Measurements from ENCODE around the gene TNNT1.

TNNT1 gene

GRCh38 chr19:55149078-55150003 lies at the start of gene TNNT1:
Gene TNNT1 (minus strand): TSS chr19:55149206. CDS start chr19:55147157, 2,049 bp downstream.
- Histone ChIP-seq H3K36me3 (ENCODE audit: insufficient read depth, low read length) (peaks cover 11% of the 10 kb centered on the region), H3K9ac (ENCODE audit: insufficient read length) (no peak within 1 kb of the TSS), H3K27ac (0 out of 2 replicates have a peak within 1 kb of the TSS, but pooled peaks have one; percentile 5), H3K4me3 (peak within 1 kb of the TSS; percentile 5; the same call in 1 of the 2 replicates), H3K9me3 (ENCODE audit: low read depth, low read length) (no peaks in the 10 kb centered on the region; the same call in 1 of the 2 replicates)
- no peak for DNase-seq (ENCODE audit: low read depth, low spot score)
- TF ChIP-seq POLR2AphosphoS5 (IDR thresholded peaks at IDR 0.05; ENCODE audit: borderline replicate concordance, low read depth, low read length), result no peak
- no peak for TF ChIP-seq EZH2 (IDR thresholded peaks at IDR 0.05)
- TF ChIP-seq FOXP2 (optimal IDR thresholded peaks at IDR 0.05; ENCODE audit: control extremely low read depth, extremely low read length, insufficient read depth), result no peak

- no peak overlapping the region for H3K9ac ChIP-seq (ENCODE audit: insufficient read length)
- H3K27ac ChIP-seq, result no peak overlapping the region
- H3K9me3 ChIP-seq (ENCODE audit: low read depth, low read length), result no peaks in the 10 kb centered on the region
- DNase-seq (ENCODE audit: low read depth, low spot score), result no peak
- no peaks in the 10 kb centered on the region for H3K36me3 ChIP-seq (ENCODE audit: insufficient read depth, low read length)
- H3K4me3 ChIP-seq, result no peak overlapping the region
- TF ChIP-seq POLR2AphosphoS5 (IDR thresholded peaks at IDR 0.05; ENCODE audit: borderline replicate concordance, low read depth, low read length), result no peak
- TF ChIP-seq EZH2 (IDR thresholded peaks at IDR 0.05), result no peak
- TF ChIP-seq FOXP2 (optimal IDR thresholded peaks at IDR 0.05; ENCODE audit: control extremely low read depth, extremely low read length, insufficient read depth), result no peak
Observed at GRCh38 chr19:55198651-55199050, 49.6 kb upstream of the TNNT1 start.

GRCh38 chr19:55197528-55197927 lies 48.5 kb upstream of the TNNT1 start:
- DNase-seq (ENCODE audit: low read depth, low spot score), result no peak
- Histone ChIP-seq H3K27ac (no peak overlapping the region), H3K36me3 (ENCODE audit: insufficient read depth, low read length) (no peaks in the 10 kb centered on the region), H3K4me3 (no peak overlapping the region), H3K9me3 (ENCODE audit: low read depth, low read length) (no peaks in the 10 kb centered on the region), H3K9ac (ENCODE audit: insufficient read length) (no peak overlapping the region)
- TF ChIP-seq EZH2 (IDR thresholded peaks at IDR 0.05) (no peak), FOXP2 (optimal IDR thresholded peaks at IDR 0.05; ENCODE audit: control extremely low read depth, extremely low read length, insufficient read depth) (no peak), POLR2AphosphoS5 (IDR thresholded peaks at IDR 0.05; ENCODE audit: borderline replicate concordance, low read depth, low read length) (no peak)

- TF ChIP-seq EZH2 (IDR thresholded peaks at IDR 0.05) (no peak), POLR2AphosphoS5 (IDR thresholded peaks at IDR 0.05; ENCODE audit: borderline replicate concordance, low read depth, low read length) (no peak), FOXP2 (optimal IDR thresholded peaks at IDR 0.05; ENCODE audit: control extremely low read depth, extremely low read length, insufficient read depth) (no peak)
Observed at GRCh38 chr19:55196803-55197202, 47.8 kb upstream of the TNNT1 start.

GRCh38 chr19:55193481-55193880 lies 44.5 kb upstream of the TNNT1 start:
- TF ChIP-seq FOXP2 (optimal IDR thresholded peaks at IDR 0.05; ENCODE audit: control extremely low read depth, extremely low read length, insufficient read depth), result no peak
- TF ChIP-seq EZH2 (IDR thresholded peaks at IDR 0.05), result no peak
- no peak for TF ChIP-seq POLR2AphosphoS5 (IDR thresholded peaks at IDR 0.05; ENCODE audit: borderline replicate concordance, low read depth, low read length)
- Histone ChIP-seq H3K9ac (ENCODE audit: insufficient read length) (no peak overlapping the region), H3K4me3 (no peak overlapping the region), H3K27ac (no peak overlapping the region), H3K9me3 (ENCODE audit: low read depth, low read length) (no peaks in the 10 kb centered on the region), H3K36me3 (ENCODE audit: insufficient read depth, low read length) (no peaks in the 10 kb centered on the region)
- no peak for DNase-seq (ENCODE audit: low read depth, low spot score)

More at GRCh38 chr19:55196803-55197202, 47.8 kb upstream of the TNNT1 start:
- Histone ChIP-seq H3K9ac (ENCODE audit: insufficient read length) (no peak overlapping the region), H3K9me3 (ENCODE audit: low read depth, low read length) (no peaks in the 10 kb centered on the region), H3K4me3 (no peak overlapping the region), H3K27ac (no peak overlapping the region), H3K36me3 (ENCODE audit: insufficient read depth, low read length) (no peaks in the 10 kb centered on the region)
- no peak for DNase-seq (ENCODE audit: low read depth, low spot score)

GRCh38 chr19:55189403-55189835 lies 40.4 kb upstream of the TNNT1 start:
- no peak overlapping the region for H3K4me3 ChIP-seq
- DNase-seq (ENCODE audit: low read depth, low spot score), result no peak
- H3K9me3 ChIP-seq (ENCODE audit: low read depth, low read length), result no peaks in the 10 kb centered on the region
- H3K9ac ChIP-seq (ENCODE audit: insufficient read length), result no peak overlapping the region
- no peak overlapping the region for H3K27ac ChIP-seq
- no peak for TF ChIP-seq POLR2AphosphoS5 (IDR thresholded peaks at IDR 0.05; ENCODE audit: borderline replicate concordance, low read depth, low read length)
- TF ChIP-seq EZH2 (IDR thresholded peaks at IDR 0.05), result no peak
- no peak for TF ChIP-seq FOXP2 (optimal IDR thresholded peaks at IDR 0.05; ENCODE audit: control extremely low read depth, extremely low read length, insufficient read depth)
- no peaks in the 10 kb centered on the region for H3K36me3 ChIP-seq (ENCODE audit: insufficient read depth, low read length)

- no peaks in the 10 kb centered on the region for H3K36me3 ChIP-seq (ENCODE audit: insufficient read depth, low read length)
- no peak overlapping the region for H3K9ac ChIP-seq (ENCODE audit: insufficient read length)
- H3K9me3 ChIP-seq (ENCODE audit: low read depth, low read length), result no peaks in the 10 kb centered on the region
- no peak overlapping the region for H3K4me3 ChIP-seq
- H3K27ac ChIP-seq, result no peak overlapping the region
- no peak for DNase-seq (ENCODE audit: low read depth, low spot score)
- TF ChIP-seq POLR2AphosphoS5 (IDR thresholded peaks at IDR 0.05; ENCODE audit: borderline replicate concordance, low read depth, low read length) (no peak), FOXP2 (optimal IDR thresholded peaks at IDR 0.05; ENCODE audit: control extremely low read depth, extremely low read length, insufficient read depth) (no peak), EZH2 (IDR thresholded peaks at IDR 0.05) (no peak)
Observed at GRCh38 chr19:55188625-55189024, 39.6 kb upstream of the TNNT1 start.

- no peak overlapping the region for H3K27ac ChIP-seq
- TF ChIP-seq EZH2 (IDR thresholded peaks at IDR 0.05) (no peak), FOXP2 (optimal IDR thresholded peaks at IDR 0.05; ENCODE audit: control extremely low read depth, extremely low read length, insufficient read depth) (no peak), POLR2AphosphoS5 (IDR thresholded peaks at IDR 0.05; ENCODE audit: borderline replicate concordance, low read depth, low read length) (no peak)
- H3K36me3 ChIP-seq (ENCODE audit: insufficient read depth, low read length), result no peaks in the 10 kb centered on the region
- no peaks in the 10 kb centered on the region for H3K9me3 ChIP-seq (ENCODE audit: low read depth, low read length)
- no peak for DNase-seq (ENCODE audit: low read depth, low spot score)
- no peak overlapping the region for H3K4me3 ChIP-seq
- H3K9ac ChIP-seq (ENCODE audit: insufficient read length), result no peak overlapping the region
Observed at GRCh38 chr19:55186080-55186479, 37.1 kb upstream of the TNNT1 start.

All from SK-N-MC (cell line).